HL-60 (cell line): ENCODE results near the gene HELB.

Experiments used
- DNase-seq, 2 experiments: peaks; one replicate each; pipeline ENCODE4 v3.0.0-alpha.2; 2010 to 2020; ENCODE audit warnings: low read depth in 1 of 2, low spot score in 1 of 2
- H3K27ac ChIP-seq: fragments of 250-450 bp; sonication (Bioruptor Pico); replicated peaks from 2 replicates; pipeline ENCODE4 v1.5.1; 2020; ENCODE audit warnings: mild to moderate bottlenecking, moderate library complexity
- H3K27me3 ChIP-seq: fragments of 250-450 bp; sonication (Bioruptor Pico); 2 replicates; pipeline ENCODE4 v1.5.1; 2021; ENCODE audit warnings: mild to moderate bottlenecking, moderate library complexity; ENCODE audit not compliant: insufficient read depth, poor library complexity, severe bottlenecking
- H3K4me3 ChIP-seq: replicated peaks from 2 replicates; pipeline ENCODE4 v1.5.1; 2011; ENCODE audit warnings: mild to moderate bottlenecking, control low read depth, low read length; ENCODE audit not compliant: insufficient read depth
- GABPA ChIP-seq: IDR thresholded peaks from 2 replicates; pipeline ENCODE4 v1.6.1; 2012; ENCODE audit warnings: low read depth
- POLR2AphosphoS5 ChIP-seq: IDR thresholded peaks from 2 replicates; pipeline ENCODE4 v1.6.1; 2012; ENCODE audit warnings: low read depth
- SPI1 ChIP-seq: IDR thresholded peaks from 2 replicates; pipeline ENCODE4 v1.6.1; 2012; ENCODE audit warnings: low read depth, mild to moderate bottlenecking, borderline replicate concordance
- TF ChIP-seq, protein P1 (sequence below): IDR thresholded peaks from 2 replicates; pipeline ENCODE4 v1.6.1; 2012; ENCODE audit warnings: low read depth; ENCODE audit not compliant: insufficient replicate concordance
- TF ChIP-seq, protein P2 (sequence below): IDR thresholded peaks from one replicate; pipeline ENCODE4 v1.5.1; 2011; ENCODE audit warnings: low read length, control low read depth, inconsistent platforms; ENCODE audit not compliant: insufficient read depth

HELB gene

GRCh38 chr12:66345212-66345611, 42.9 kb downstream of the HELB start:
- Histone ChIP-seq H3K27me3 (no peaks in the 10 kb centered on the region), H3K4me3 (no peak overlapping the region), H3K27ac (no peak overlapping the region)
- no peak for TF ChIP-seq POLR2AphosphoS5
- no peak for TF ChIP-seq GABPA
- TF ChIP-seq, protein P1, sequence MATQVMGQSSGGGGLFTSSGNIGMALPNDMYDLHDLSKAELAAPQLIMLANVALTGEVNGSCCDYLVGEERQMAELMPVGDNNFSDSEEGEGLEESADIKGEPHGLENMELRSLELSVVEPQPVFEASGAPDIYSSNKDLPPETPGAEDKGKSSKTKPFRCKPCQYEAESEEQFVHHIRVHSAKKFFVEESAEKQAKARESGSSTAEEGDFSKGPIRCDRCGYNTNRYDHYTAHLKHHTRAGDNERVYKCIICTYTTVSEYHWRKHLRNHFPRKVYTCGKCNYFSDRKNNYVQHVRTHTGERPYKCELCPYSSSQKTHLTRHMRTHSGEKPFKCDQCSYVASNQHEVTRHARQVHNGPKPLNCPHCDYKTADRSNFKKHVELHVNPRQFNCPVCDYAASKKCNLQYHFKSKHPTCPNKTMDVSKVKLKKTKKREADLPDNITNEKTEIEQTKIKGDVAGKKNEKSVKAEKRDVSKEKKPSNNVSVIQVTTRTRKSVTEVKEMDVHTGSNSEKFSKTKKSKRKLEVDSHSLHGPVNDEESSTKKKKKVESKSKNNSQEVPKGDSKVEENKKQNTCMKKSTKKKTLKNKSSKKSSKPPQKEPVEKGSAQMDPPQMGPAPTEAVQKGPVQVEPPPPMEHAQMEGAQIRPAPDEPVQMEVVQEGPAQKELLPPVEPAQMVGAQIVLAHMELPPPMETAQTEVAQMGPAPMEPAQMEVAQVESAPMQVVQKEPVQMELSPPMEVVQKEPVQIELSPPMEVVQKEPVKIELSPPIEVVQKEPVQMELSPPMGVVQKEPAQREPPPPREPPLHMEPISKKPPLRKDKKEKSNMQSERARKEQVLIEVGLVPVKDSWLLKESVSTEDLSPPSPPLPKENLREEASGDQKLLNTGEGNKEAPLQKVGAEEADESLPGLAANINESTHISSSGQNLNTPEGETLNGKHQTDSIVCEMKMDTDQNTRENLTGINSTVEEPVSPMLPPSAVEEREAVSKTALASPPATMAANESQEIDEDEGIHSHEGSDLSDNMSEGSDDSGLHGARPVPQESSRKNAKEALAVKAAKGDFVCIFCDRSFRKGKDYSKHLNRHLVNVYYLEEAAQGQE = no peak
- TF ChIP-seq, protein P2, sequence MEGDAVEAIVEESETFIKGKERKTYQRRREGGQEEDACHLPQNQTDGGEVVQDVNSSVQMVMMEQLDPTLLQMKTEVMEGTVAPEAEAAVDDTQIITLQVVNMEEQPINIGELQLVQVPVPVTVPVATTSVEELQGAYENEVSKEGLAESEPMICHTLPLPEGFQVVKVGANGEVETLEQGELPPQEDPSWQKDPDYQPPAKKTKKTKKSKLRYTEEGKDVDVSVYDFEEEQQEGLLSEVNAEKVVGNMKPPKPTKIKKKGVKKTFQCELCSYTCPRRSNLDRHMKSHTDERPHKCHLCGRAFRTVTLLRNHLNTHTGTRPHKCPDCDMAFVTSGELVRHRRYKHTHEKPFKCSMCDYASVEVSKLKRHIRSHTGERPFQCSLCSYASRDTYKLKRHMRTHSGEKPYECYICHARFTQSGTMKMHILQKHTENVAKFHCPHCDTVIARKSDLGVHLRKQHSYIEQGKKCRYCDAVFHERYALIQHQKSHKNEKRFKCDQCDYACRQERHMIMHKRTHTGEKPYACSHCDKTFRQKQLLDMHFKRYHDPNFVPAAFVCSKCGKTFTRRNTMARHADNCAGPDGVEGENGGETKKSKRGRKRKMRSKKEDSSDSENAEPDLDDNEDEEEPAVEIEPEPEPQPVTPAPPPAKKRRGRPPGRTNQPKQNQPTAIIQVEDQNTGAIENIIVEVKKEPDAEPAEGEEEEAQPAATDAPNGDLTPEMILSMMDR = no peak
- TF ChIP-seq SPI1 = no peak
- DNase-seq = no peak

DNA sequence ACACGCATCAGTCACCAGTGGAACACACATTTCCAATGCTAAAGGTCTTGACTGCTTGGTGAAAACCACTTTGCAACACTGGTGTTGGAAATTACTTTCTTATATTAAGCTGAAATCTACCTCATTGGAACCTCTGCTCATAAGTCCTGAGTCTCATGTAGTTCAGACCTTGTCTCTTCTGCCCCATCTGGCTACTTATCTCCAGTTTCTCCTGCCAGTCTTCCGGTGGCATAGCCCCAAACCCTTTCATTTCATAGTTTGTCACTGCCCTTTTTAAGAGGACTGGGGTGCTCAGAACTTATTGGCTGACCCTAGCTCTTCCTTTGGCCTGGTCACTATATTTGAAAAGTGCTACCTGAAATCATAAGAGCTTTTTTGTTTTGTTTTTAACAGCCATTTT, 43.7 kb downstream of the HELB start:
- H3K27ac ChIP-seq = no peak overlapping the region
- TF ChIP-seq, protein P1 = no peak
- H3K4me3 ChIP-seq = no peak overlapping the region
- no peak for DNase-seq
- no peaks in the 10 kb centered on the region for H3K27me3 ChIP-seq

DNA sequence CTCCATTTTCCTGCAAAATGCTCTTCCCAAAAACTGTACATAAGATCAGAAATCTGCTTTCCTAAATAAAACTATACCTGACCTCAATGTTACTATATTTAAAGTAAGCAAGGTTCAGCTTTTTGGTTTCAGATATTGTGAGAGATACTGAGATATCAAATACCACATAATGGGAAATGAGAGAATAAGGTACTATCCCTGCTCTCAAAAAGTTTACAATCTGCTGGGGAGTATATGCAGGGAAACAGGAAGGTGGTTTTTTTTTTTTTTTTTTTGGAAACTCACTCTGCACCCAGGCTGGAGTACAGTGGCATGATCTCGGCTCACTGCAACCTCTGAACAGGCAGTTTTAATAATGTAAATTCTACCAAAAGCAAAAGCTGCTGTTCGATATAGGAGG, 49.0 kb downstream of the HELB start:
- DNase-seq = no peak
- H3K4me3 ChIP-seq = no peak overlapping the region
- no peak overlapping the region; the same call in 1 of the 2 replicates for H3K27ac ChIP-seq
- TF ChIP-seq SPI1 (no peak), GABPA (no peak), POLR2AphosphoS5 (no peak)
- TF ChIP-seq, protein P2 = no peak
- TF ChIP-seq, protein P1 = no peak
- H3K27me3 ChIP-seq = no peaks in the 10 kb centered on the region

DNA sequence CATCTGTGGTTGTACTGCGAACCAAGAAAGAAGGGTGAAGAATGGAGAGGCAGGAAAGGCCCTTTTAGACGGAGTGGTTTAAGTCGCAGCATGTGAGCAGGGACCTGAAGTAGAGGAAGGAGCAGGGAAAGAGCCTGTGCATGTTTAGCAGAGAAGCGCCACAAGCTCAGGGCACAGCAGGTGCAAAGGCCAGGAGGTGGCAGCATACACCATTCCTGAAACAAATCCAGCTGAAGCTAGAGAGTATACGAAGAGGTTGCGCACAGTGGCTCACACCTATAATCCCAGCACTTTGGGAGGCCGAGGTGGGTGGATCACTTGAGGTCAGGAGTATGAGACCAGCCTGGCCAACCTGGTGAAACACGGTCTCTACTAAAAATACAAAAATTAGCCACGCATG, 49.9 kb downstream of the HELB start:
- peak; percentile 25 to 80 for DNase-seq
- Histone ChIP-seq H3K27ac (peak overlapping the region; percentile 22), H3K27me3 (no peaks in the 10 kb centered on the region), H3K4me3 (no peak overlapping the region)
- TF ChIP-seq, protein P2 = peak; percentile 48
- TF ChIP-seq, protein P1 = no peak
- TF ChIP-seq POLR2AphosphoS5 (no peak), GABPA (no peak), SPI1 (no peak)
